ENCODE measurements around the gene HLA-DMB.
A peak's percentile ranks its signal among the peaks of the same experiment; 100 is the strongest.
"Not testable (repeated sequence)": the region's sequence is repeated elsewhere in the genome, so short reads cannot be mapped to it uniquely, and the experiment has no call there.

The HLA-DMB gene

GRCh38 chr6:32949113-32949512, 8.3 kb upstream of the HLA-DMB start:
- no peak for DNase-seq

GRCh38 chr6:32947552-32948465, 7.0 kb upstream of the HLA-DMB start:
- DNase-seq = peak; percentile 48

DNA sequence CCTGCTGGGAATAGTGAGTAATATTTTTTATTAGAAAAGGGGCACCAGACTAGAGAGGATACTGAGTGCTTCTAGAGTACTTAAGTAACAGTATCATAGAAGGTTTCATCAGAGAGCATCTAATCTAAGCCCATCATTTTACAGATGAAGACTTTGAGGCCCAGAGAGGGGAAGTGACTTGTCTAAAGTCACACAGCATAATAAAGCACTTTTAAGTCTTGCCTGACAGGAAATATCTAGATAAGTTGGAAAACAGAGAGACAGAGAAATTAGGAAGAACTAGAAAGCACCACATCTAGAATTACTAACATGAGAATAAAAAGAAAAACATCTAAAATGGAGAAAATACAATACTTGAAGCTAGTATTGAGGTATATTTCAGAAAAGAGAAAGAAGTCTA, 6.1 kb upstream of the HLA-DMB start:
- DNase-seq = no peak

DNA sequence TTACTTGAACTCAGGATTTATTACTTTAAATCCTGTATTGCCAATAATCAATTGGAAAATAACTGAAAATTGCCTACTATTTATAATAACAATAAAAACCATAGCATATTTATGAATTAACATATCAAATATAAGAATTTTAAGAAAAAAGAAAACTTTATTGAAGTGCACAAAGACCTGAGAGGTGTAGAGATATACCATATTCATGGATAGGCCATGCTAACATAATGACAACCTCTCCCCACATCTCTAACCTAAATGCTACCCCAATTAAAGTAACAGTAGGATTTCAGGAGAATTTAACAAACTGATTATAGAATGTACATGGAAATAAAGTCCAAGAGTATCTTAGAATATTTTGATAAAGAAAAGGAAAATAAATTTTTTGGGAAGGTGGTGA, 5.1 kb upstream of the HLA-DMB start:
- no peak for DNase-seq

DNA sequence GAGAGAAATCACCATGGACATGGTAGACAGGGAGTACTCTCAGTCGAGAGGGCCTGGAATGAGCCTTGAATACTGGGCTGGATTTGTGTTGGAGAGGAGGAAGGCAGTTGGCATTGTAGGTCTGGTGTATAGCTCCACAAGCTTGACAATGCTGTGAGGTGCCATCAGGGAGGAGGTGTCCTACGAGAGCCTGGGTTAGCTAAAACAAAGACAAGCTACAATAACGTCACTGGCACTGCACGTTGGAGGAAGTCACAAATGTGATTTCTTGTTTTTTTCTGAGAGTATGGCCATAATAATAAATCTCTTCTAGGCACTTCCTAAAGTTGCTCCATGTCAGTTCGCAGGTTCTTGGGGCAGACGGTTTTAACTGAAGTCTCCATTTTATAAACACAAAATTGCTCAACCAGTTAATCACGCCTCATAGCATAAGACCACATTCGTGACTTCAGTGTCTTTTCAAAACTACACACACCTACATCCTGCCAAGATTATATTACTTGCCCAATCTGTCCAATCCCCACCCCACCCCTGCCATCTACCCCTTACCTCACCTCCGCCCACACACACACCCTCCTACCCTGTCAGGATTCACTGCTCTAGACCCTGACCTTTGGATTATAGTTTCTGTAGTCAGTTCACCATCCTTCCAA, 4.4 kb upstream of the HLA-DMB start:
- DNase-seq = no peak

GRCh38 chr6:32943864-32944649, 3.2 kb upstream of the HLA-DMB start:
- no peak for DNase-seq

GRCh38 chr6:32942555-32943123, 1.8 kb upstream of the HLA-DMB start:
- not testable (repeated sequence) for DNase-seq

DNA sequence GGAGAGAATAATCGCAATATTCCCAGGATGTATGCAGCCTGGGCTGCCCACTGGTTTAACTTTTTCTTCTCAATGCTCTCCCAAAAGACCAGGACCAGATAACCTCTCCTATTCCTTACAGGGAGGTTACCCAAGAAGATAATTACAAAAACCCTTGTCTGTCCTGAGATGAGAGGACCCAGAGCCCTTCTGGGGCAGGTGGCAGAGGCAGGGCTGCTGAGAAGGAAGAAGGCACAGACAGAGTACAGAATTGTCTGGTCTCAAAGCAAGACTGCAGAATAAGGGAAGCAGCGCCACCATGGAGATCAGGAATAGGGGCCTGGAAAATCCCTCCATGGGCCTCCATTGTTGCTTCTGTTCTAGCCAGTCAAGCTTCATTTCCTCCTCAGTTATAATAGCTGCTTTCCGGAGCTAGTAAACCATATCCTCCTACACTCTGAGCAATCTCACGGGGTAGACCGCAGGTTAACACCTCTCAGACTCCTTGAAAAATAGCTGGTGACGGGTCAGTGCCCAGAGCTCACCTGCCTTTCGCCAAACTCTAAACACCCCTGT, 463 bp upstream of the HLA-DMB start:
- no peak for DNase-seq

DNA sequence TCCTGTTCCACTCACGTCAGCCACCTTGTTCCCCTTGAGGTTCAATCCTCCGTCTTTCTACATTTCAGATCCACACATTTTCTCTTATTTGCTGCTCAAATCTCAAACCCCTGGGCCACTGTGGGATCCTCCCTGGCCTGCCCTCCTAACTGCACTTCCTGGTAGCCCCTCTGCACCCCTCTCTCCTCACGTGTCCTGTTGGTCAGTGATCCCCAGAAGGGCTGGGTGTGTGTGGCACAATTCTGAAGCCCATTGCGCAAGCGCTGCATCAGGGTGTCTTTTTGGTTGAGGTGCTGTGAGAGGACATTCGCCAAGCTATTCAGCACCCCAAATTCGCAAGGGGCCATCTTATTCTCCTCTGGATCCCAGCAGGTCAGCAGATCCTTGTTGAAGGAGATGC, 2.3 kb downstream of the HLA-DMB start:
- DNase-seq = no peak

GRCh38 chr6:32937230-32937633, 3.6 kb downstream of the HLA-DMB start:
- no peak for DNase-seq

- no peak for DNase-seq
Observed at GRCh38 chr6:32936239-32937152, 4.3 kb downstream of the HLA-DMB start.

DNA sequence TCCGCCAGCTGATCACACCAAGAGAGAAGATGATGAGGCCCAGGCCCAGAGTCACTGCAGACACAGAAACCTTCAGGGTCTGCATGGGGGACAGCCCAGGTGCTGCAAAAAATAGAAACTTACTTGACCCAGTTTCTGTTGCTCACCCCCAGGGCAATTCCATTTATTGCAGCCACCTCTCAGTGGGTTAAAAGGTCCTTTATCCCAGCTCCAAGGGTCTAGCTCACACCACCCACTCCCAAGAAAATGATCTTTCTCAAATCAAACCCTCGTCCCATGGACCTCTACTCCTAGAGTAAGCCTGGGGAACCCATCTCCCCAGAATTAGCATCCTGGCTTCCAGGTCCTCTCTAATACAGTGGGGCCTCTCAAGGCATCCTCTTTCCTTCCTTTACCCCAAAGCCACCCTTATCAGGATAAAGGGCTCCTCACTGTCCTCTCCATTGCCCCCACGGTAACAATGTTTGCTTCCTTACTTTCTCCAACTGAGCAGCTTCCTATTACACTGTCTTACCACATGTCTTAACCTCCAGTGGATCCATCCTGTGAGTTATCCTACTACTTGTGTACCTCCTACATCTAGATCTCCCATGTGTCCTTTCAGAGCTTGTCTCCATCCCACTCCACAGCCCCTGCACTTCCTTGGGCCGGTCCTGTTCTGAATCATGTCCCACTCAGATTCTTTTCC, 5.1 kb downstream of the HLA-DMB start:
- DNase-seq = no peak

DNA sequence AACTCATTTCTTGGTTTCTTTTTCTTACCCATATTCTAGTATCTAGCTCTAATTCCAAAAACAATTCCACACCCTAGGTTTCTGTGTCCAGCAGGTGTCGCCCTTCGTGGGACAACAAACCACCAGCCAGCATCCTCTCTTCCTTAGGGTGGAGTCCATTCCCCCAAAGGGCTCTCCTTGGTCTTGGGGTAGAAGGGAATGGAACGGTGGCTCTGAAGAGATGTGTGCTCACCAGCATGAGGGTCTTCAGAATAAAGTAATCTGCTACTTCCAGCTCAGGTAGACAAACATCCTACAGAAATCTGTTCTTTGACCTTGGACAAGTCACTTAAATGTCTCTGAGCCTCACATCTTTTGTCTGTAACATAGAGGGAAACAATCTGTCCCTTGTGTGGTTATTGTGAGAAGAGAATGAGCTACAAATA, 7.2 kb downstream of the HLA-DMB start:
- peak; percentile 72 for DNase-seq

- peak; percentile 46 for DNase-seq
Observed at GRCh38 chr6:32932132-32932868, 8.5 kb downstream of the HLA-DMB start.

- no peak for DNase-seq
Observed at GRCh38 chr6:32931211-32931610, 9.6 kb downstream of the HLA-DMB start.

DNA sequence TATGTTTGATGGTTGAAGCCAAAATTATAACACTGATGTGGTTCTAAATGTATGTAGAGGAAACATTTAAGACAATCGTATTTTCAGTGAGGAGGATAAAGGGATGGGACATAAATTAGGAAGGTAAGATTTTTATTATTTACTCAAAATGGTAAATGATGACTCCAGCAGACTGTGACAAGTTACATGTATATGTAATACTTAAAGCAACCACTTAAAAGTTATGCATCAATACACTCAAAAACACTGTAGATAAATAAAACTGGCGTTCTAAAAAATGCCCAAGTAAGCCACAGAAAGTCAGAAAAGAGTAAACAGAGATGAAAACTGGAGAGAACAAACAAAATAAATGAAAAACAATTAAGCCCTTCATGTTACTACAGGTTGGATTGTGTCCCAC, 18.7 kb downstream of the HLA-DMB start:
- DNase-seq = no peak

- DNase-seq = no peak
Observed at GRCh38 chr6:32920715-32921114, 20.1 kb downstream of the HLA-DMB start.

- DNase-seq = no peak
Observed at GRCh38 chr6:32912951-32913350, 27.9 kb downstream of the HLA-DMB start.

GRCh38 chr6:32908897-32909296, 31.9 kb downstream of the HLA-DMB start:
- no peak for DNase-seq

DNA sequence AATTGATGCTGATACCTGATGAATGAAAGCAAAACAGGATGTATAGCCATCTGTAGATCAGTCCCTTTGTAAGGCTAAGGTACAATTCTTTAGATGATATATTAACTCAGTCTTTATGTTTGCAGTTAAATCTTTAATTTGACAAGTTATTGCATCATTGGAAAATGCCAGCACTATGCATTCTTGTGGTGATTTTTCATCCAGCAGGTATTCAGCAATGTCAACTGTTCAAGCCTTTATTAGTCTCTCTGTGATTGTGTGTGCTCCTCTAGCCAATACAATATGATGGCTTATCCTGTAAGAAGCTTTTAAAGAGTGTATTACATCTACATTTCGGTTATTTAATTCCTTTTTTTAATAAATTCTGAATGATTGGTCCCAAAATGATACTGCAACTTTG, 34.3 kb downstream of the HLA-DMB start:
- DNase-seq = peak; percentile 78

Data from fibroblast of skin of back (primary cell).